Gastroesophageal sphincter (tissue), 3 donors: ENCODE results near the gene GALNTL6.

Experiments
- CTCF ChIP-seq, 4 experiments: fragments of 200-600 bp in 2 of 4; fragments of 450-650 bp in 2 of 4; sonication (generic) in 1 of 4; IDR thresholded peaks; one replicate each; pipeline ENCODE4 v1.5.1; 2017 to 2019; ENCODE audit warnings: antibody characterized with exemption in 4 of 4, mild to moderate bottlenecking in 2 of 4, moderate library complexity in 2 of 4
- POLR2A ChIP-seq, 2 donors: fragments of 450-650 bp; IDR thresholded peaks; one replicate each; pipeline ENCODE4 v1.6.1; 2017; ENCODE audit warnings: antibody characterized with exemption in 2 of 2, mild to moderate bottlenecking in 2 of 2, moderate library complexity in 1 of 2
- POLR2AphosphoS5 ChIP-seq: sonication (generic); formaldehyde crosslinking; IDR thresholded peaks from one replicate; pipeline ENCODE4 v1.6.1; 2017; ENCODE audit warnings: antibody characterized with exemption

GRCh38 chr4:171851295-171851694 is 38.1 kb downstream of the GALNTL6 start:
- TF ChIP-seq CTCF (IDR thresholded peaks at IDR 0.05) = no peak
- TF ChIP-seq POLR2A (IDR thresholded peaks at IDR 0.05) = no peak
- TF ChIP-seq POLR2AphosphoS5 = no peak
